ENCODE measurements around the gene TMA7B.

- TF ChIP-seq CTCF (conservative IDR thresholded peaks at IDR 0.05; ENCODE audit: low read depth, low read length) = no peak
- no peak for TF ChIP-seq EZH2 (IDR thresholded peaks at IDR 0.05; ENCODE audit: low read length, unreplicated experiment)
- no peak for TF ChIP-seq EZH2phosphoT487 (IDR thresholded peaks at IDR 0.05; ENCODE audit: borderline replicate concordance, low read length)
Observed at GRCh38 chr22:39914584-39914983, 45.6 kb upstream of the TMA7B start.
